Ammon's horn (tissue), 1 donor: Measurements from ENCODE around the gene HPN.
"Not testable (repeated sequence)": the region's sequence is repeated elsewhere in the genome, so short reads cannot be mapped to it uniquely, and the experiment has no call there.

Source experiments
- DNase-seq: peaks from one replicate; pipeline ENCODE4 v3.0.0-alpha.2; 2016; ENCODE audit warnings: low spot score

The HPN gene

DNA sequence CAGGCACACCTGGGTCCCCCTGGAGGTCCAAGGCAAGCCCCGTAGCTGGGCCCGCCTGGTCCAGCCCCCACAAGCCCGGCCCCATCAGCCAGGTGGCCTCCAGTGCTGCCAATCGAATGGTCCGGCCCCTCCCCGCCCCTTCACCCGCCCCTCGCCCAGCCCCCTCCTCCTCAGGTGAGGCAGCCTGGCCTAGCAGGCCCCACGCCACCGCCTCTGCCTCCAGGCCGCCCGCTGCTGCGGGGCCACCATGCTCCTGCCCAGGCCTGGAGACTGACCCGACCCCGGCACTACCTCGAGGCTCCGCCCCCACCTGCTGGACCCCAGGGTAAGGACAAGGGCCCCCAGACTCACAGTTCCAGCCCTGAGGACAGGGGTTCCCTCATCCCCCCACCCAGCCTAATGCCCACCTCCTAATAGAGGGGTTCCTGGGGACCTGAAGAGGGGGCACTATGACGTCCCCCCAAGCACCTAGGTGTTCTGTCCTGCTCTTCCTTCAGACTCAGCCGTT is at the start of gene HPN:
HPN (plus strand) TSS at position 174 of the 508 bp plus-strand sequence. CDS start 786 bp downstream, outside the sequence.
- DNase-seq: no peak

DNA sequence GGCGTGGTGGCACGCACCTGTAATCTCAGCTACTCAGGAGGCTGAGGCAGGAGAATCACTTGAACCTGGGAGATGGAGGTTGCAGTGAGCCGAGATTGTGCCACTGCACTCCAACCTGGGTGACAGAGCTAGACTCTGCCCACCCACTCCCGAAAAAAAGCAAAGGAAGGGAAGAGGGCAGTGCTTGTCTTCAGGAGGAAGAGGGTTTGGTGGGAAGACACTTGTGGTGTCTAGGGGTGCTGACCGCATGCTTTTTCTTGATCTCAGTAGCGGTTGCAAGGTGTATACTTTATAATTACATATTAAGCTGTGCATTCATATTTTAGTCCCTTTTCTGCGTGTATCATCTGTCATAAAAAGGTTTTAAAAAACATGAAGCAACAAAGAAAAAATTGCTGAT is 48.9 kb upstream of the HPN start:
- DNase-seq: not testable (repeated sequence)

DNA sequence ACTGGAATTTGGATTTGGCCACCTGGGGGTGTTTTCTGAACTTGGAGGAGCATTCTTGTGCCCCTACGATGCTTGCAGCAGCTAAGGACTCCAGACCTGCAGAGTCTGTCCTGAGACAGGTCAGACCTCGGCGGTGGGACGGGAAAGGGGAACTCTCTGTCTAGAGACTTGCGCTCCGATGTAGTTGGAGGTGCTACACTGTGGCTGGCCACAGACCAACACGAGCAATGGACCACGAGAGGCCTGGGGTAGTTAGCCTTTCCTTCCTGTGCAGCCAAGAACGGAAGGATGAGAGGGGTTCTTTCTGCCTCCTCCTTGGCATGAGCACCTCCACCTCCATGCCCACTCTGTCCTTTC is 47.3 kb upstream of the HPN start:
- DNase-seq: no peak

DNA sequence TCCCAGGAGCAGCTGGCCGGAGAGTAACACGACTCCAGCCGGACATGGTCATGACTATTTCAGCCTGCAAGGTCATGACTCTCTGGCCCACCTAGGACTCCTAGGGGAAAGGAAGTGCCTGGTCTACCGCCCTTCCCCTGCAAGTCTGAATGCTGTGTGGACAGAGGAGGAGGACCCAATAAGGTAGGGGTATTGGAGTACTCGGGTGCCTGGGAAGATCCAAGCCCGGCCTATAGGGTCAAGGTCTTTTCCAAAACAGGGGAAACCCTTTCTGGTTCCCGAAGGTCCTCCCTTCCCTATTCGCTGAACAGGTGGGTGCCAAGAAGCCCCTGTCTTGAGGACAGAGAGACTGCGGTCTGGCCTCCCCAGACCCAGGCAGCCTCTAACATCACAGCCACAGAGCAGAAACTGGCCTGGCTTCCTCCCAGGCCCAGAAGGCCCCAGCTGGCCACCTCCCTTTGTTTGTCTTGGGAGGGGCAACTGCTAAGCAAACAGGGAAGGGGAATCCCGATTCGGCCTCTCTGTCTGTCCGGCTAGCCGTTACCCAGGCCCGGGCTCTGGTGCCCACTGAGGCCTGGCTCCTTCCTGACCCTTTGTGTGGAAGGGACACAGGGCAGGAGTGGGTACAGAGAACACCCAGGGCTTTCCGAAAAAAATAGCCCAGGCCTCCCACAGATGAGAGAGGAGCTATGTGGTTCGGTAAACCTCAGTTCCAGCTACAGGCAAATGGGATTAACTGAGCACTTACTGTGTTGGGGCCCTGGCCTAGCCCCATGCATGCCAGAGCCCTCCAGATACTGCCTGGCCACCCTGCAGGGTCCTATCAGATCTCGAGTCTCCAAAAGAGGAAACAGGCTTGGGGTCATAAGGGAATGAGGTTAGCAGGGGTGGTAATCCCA is 46.6 kb upstream of the HPN start:
- no peak for DNase-seq

DNA sequence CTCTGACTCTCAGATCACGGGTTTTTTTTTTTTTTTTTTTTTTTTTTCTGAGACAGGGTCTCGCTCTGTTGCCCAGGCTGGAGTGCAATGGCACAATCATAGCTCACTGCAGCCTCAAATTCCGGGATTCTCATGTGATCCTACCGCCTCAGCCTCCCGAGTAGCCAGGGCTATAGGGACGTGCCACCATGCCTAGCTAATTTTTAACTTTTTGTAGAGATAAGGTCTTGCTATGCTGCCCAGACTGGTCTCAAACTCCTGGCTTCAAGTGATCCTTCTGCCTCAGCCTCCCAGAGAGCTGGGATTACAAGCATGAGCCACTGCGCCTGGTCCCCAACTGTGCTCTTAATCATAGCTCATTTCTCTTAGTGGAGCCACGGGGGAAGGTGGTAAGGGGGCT is 46.0 kb upstream of the HPN start:
- DNase-seq: no peak

DNA sequence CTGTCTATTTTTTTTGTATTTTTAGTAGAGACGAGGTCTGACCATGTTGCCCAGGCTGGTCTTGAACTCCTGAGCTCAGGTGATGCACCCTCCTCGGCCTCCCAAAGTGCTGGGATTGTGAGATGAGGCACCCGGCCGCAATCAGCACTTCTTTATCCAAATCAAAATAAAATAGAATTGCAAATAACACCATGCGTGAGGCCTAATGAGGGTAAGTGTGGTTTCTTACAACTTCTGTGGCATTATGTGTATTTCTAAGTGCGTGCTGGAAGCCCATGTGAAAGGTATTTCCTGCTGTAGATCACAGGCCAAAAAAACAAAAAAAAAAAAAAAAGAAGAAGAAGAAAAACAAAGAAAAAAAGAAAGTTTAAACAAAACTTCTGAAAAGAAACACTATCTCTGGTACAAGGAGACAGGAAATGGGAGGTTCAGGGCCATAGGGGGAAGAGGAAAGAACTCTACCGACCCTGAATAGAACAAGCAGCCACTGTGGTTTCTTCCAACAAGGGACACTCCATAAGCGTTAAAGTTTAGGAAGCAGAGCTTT is 44.4 kb upstream of the HPN start:
- no peak for DNase-seq

DNA sequence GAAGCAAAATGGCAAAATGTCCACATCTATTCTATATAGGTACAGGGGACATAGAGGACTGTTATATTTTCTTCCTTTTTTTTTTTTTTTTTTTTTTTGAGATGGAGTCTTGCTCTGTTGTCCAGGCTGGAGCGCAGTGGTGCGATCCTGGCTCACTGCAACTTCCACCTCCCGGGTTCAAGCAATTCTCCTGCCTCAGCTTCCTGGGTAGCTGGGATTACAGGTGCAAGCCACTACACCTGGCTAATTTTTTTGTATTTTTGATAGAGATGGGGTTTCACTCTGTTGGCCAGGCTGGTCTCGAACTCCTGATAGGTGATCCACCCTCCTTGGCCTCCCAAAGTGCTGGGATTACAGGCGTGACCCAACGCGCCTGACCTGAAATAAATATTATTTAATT is 43.3 kb upstream of the HPN start:
- not testable (repeated sequence) for DNase-seq

DNA sequence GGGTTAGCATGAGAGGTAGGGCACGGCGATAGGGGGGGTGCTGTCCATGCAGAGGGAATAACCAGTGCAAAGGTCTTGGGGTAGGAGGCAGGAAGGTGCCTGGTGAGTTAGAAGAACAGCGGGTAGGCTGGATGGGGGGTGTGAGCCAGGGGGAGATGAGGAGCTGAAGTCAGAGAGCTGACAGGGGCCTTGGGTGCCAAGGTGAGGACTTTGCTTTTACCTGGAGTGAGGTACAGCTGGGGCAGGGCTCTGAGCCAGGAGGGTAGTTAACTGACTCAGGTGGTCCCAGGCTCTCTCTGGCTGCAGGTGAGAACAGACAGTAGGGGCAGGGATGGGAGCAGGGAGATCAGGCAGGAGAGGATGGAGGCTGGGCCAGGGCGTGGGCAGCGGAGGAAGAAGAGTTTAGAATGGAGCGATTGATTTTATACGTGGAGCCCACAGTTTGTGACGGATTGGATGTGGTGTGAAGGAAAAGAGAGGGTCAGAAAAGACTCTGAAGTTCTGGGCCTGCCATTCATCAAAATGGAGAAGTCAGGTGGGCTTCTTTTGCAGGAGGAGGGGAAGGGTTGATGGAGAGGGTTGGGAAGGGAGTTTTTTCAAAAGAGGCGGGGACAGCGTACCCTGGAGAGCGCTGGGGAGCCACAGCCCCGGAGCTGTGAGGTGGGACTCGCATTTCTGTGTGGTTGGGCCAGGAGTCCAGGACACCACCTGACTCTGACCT is 42.6 kb upstream of the HPN start:
- no peak for DNase-seq

DNA sequence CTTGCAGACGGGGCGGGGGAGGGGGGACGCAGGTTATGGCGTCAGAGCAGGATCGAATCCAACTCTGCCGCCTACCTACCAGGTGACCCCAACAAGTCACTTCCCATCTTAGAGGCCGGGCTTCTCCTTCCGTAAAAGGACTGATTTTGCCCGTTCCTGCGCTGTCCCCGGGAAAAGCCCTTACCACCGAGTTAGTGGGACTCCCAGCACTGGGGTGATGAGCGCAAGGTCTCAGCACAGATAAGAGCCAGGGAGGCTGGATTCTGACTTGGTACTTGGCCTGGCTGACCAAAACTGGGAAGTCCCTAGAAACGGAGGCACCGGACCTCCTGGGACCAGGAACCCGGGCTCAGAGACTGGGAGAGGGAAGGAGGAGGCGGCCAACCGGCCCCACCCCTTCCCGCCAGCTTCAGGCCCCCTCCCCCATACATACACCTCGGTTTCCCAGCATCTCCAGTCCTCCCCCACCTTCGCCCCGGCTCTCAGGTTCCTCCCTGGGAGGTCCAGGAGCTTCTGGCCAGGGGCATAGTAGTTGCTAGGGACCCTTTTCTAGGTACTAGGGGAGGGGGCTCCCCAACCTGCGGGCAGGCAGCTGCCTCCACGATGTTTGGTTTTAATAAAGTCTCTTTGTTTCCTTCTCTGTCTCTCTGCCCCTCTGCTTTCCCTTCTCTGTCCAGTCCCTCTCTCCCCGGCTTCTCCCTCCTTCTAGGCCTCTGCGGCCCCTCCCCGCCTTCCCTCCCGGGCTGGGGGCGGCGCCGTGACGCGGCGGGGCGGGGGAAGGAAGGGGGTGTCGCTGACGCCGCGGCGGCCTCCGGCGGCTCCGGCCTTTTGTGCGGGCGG is 41.8 kb upstream of the HPN start, which contains the start of gene GRAMD1A:
GRAMD1A (plus strand) TSS at position 826 of the 840 bp plus-strand sequence. CDS start 156 bp downstream, outside the sequence.
- peak; percentile 90 for DNase-seq

DNA sequence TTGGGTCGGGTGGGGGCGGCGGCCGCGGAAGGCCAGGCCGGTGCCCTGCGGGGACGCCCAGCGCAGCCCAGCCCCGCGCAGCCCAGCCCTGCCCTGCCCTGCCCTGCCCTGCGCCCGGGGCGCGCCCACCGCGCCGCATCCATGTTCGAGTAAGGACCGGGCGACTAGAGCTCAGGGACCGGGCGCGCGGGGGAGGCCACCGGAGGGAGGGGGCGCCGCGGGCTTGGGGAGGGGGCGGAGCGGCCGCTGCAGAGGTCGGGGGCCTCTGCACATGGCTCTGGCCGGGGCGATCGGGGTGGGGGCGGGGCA is 41.2 kb upstream of the HPN start:
- no peak for DNase-seq

DNA sequence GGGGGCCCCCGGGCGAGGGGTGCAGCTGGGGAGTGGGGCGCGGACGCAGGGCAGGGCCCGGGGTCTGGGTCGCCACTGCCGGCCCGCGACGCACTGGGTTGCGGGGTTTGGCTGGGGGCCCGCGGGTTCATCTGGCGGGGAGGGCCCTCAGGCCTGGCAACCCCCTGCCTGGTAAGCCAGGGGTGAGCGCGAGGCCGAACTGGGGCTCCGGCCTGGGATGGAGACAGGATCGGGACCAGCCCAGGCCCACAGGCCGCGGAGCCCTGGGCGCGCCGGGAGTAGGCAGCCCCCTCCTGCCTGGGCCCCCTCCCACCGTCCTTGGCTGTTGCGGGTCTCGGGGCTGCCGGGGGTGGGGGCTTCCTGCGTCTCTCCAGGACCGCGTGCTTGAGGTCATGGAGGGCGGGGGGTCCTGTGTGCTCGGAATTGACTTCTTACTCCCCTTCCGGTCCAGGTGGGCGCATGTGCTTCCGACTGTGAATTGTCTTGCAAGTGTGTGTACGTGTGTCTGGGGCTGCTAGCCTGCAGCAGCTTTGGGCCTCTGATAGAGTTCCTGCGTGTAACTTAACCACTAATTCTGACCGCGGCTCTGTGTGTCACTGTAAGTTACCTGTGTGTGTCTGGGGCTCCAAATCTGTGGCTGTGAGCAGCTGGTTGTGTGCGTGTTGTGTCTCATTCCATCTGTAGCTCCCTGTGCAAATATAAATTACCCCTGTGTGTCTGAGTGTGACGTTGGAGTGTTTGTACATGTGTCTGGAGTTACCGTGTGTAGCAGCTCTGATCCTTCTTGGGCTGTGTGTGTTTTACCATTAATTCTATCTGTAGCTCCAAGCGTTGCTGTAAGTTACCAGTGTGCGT is 40.6 kb upstream of the HPN start:
- no peak for DNase-seq

DNA sequence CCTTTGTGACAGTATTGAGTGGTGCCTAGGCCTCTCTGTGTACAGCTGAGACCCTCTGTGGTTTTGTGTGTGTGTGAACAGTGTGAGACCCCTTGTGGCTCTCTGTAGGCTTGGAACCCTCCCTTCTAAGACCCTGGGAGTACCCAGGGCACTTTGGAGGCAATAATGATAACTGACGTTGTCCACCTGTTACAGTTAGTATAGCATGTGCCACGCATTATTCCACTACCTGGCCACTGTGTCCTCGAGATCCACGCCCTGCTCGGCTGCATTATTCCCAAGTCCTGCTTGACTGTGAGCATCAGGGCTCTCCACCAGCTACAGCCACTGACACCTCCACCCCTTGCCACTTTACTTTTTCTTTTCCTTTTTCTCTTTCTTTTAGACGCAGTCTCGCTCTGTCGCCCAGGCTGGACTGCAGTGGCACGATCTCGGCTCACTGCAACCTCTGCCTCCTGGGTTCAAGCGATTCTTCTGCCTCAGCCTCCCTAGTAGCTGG is 39.4 kb upstream of the HPN start:
- no peak for DNase-seq

DNA sequence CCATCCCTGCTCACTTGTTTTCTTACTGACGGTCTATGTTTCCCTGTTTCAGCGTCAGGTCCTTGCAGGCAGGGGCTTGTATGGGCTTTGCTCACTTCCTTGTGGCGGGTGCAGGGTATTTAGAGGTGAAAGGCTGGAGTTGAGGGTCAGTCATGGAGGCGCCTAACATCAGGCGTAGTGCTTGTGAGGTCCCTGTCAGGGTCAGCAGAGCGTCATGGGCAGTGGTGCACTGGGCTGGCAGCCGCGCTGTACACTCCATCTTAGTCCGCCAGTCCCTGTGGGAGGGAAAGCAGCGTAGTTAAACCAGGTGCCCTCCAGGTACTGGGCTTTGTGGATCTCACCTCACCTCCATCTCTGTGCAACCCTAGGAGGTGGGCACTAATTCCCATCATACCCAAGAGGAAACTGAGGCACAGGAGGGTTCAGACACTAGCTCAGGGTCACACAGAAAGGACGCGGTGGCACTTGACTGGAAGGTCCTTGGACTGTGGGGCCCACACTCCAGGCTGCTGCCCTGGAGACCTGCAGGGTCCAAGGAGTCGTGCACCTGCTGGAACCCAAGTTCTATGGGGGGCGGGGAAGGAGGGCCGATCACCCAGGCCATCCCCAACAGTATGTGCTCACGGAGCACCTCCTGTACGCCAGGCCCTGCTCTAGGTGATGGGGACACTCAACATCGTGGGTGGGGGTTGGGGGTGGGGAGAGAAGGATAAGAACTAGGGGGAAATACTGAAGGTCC is 36.8 kb upstream of the HPN start:
- no peak for DNase-seq

DNA sequence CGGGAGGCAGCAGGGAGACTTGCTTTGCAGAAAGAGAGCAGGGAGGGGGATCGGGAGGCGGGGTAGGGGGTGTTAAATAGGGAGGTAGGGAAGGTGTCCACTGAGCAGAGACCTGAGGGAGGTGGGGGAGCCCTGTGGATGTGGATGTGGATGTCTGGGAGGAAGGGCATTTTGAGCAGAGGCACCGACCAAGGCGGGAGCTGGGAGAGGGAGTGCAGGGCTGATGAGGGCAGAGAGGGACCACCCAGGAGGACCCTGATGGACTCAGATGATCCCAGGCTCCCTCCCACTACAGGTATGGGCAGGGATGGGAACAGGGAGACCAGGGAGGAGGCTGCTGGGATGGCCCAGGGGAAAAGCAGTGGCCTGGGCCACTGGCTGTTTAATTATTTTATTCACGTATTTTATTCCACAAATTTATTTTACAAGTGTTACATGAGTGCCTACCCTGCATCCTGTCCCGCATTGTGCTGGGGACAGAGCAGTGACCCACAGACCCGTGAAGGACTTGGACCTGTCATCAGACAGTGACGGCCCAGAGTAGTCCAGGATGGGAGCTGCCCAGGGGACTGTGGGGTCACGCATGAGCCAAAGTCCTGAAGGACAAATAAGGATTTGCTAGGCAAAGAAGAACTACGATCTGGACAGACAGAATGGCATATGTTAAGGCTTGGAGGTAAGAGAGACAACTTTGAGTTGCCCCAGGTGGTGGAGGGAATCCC is 36.1 kb upstream of the HPN start:
- no peak for DNase-seq

DNA sequence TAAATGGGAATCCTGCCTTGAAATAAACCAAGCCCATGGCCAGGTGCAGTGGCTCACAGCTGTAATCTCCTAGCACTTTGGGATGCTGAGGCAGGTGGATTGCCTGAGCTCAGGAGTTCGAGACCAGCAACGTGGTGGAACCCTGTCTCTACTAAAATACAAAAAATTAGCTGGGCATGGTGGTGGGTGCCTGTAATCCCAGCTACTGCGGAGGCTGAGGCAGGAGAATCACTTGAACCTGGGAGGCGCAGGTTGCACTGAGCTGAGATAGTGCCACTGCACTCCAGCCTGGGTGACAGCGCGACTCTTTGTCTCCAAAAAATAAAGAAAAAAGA is 35.5 kb upstream of the HPN start:
- DNase-seq: not testable (repeated sequence)

DNA sequence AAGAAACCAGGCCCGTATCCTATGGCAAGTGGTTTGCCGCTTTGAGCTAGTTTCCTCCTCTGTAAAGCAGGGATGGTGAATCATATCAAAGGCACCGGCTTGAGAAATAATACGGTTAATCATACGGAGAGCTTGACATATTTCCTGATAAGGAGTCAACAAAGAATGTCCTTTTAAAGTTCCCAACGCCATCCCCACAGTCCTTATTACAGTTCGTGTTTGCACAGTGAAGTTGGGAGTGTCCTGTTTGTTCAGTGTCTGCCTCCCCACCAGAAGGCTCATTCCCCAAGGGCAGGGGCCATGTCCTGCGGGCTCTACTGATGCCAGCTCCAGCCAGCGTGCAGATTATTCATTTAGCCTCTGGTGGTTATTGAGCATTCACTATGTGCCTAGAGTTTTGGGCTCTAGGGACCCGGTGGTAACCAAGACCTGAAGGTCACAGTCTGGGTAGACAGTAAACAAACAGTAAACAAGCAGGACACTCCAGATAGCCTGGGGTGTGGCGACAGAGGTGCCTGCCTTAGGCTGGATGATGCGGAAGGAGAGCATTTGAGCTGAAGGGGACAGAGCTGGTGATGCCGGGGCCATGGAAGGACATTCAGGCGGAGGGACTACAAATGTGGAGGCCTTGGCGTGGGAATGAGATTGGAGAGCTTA is 35.1 kb upstream of the HPN start:
- no peak for DNase-seq

DNA sequence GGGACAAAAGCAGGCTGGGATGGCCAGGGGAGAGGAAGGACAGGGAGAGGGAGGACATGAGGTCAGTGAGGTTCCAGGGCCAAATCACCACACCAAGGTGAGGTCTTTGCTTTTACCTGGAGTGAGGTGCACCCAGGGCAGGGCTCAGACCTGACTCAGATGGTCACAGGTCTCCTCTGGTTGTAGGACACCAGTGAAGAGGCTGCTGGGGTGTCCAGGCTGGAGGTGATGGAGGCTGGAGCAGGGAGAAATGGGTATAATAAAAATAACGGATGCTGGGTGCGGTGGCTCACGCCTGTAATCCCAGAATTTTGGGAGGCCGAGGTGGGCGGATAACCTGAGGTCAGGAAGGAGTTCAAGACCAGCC is 34.5 kb upstream of the HPN start:
- no peak for DNase-seq

DNA sequence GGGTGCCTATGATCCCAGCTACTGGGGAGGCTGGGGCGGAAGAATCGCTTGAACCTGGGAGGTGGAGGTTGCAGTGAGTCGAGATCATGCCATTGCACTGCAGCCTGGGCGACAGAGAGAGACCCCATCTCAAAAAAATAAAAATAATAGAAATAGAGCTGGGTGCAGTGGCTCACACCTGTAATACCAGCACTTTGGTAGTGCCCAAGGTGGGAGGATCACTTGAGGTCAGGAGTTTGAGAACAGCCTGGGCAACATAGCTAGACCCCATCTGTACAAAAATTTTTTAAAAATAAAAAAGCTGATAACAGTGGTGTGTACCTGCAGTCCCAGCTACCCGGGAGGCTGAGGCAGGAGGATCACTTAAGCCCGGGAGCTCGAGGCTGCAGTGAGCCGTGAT is 34.1 kb upstream of the HPN start:
- not testable (repeated sequence) for DNase-seq

DNA sequence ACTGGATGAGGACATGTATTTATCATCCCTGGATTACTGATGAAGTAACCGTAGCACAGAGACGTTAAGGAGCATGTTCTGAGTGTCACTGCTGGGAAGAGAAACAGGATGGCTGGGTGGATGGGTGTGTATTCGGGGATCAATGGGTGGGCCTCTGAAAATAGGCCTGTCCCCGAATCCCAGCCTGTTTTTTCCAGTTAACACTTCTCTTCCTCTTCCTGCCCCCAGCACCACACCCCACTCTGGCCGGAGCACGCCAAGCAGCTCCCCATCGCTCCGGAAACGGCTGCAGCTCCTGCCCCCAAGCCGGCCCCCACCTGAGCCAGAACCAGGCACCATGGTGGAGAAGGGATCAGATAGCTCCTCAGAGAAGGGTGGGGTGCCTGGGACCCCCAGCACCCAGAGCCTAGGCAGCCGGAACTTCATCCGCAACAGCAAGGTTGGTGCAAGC is 32.6 kb upstream of the HPN start:
- no peak for DNase-seq
